ENCODE results near the gene TPX2.

DNA sequence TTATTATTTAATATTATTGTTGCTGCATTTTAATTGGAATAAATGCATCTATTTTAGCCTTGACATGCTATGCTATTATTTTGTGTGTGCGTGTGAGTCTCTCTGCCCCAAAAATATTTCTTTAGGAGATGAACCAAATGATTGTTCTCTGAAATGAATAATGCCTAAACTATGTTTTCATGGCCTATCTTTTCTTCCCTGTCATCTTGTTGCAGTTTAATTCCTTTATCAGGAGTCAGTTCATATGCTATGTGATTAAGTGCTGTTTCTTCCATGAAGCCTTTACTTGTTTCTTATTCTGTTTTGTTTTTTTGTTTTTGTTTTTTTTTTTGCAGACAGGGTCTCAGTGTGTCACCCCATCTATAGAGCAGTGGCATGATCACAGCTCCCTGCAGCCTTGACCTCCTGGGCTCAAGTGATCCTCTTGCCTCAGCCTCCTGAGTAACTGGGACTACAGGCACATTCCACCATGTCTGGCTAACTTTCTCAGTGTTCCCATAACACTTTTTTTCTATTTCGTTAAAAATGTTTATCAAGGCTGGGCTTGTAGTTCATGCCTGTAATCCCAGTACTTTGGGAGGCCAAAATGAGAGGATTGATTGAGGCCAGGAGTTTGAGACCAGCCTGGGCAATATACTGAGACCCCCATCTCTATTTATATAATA is 25.7 kb downstream of the TPX2 start:
- TF ChIP-seq POLR2A (IDR thresholded peaks at IDR 0.05; ENCODE audit: low read depth, low read length) (no peak), POLR2AphosphoS5 (IDR thresholded peaks at IDR 0.05; ENCODE audit: low read depth, low read length) (no peak), TAF1 (IDR thresholded peaks at IDR 0.05; ENCODE audit: borderline replicate concordance, low read depth, low read length) (no peak)

All from GM12892 (cell line).